UCSD-AML1 (cell line): ENCODE measurements around the gene ZDHHC11B.
"Not testable (repeated sequence)": the region's sequence is repeated elsewhere in the genome, so short reads cannot be mapped to it uniquely, and the experiment has no call there.

Experiments used
- DNase-seq: peaks from one replicate; lab custom pipeline; 2025; ENCODE audit not compliant: unreplicated experiment; lab: John Stamatoyannopoulos, UW

Gene ZDHHC11B

GRCh38 chr5:754143-754632 is 30.3 kb downstream of the ZDHHC11B start:
- not testable (repeated sequence) for DNase-seq

GRCh38 chr5:753567-754142 is 30.9 kb downstream of the ZDHHC11B start:
- not testable (repeated sequence) for DNase-seq

- DNase-seq = not testable (repeated sequence)
Measured at GRCh38 chr5:752532-753115, 31.9 kb downstream of the ZDHHC11B start.

- DNase-seq = not testable (repeated sequence)
Measured at GRCh38 chr5:751992-752391, 32.5 kb downstream of the ZDHHC11B start.

GRCh38 chr5:751496-751895 is 33.0 kb downstream of the ZDHHC11B start:
- DNase-seq = no peak

- not testable (repeated sequence) for DNase-seq
Measured at GRCh38 chr5:750226-750625, 34.3 kb downstream of the ZDHHC11B start.

- no peak for DNase-seq
Measured at GRCh38 chr5:749101-749670, 35.3 kb downstream of the ZDHHC11B start.

GRCh38 chr5:748011-748980 is 36.2 kb downstream of the ZDHHC11B start:
- DNase-seq = not testable (repeated sequence)

GRCh38 chr5:747303-747844 is 37.2 kb downstream of the ZDHHC11B start:
- DNase-seq = not testable (repeated sequence)

- DNase-seq = no peak
Measured at GRCh38 chr5:746258-746761, 38.2 kb downstream of the ZDHHC11B start.

GRCh38 chr5:745272-746142 is 39.0 kb downstream of the ZDHHC11B start:
- not testable (repeated sequence) for DNase-seq

GRCh38 chr5:743696-744404 is 40.7 kb downstream of the ZDHHC11B start:
- not testable (repeated sequence) for DNase-seq

- not testable (repeated sequence) for DNase-seq
Measured at GRCh38 chr5:742276-742675, 42.3 kb downstream of the ZDHHC11B start.

GRCh38 chr5:734145-734544 is 50.4 kb downstream of the ZDHHC11B start:
- not testable (repeated sequence) for DNase-seq

- not testable (repeated sequence) for DNase-seq
Measured at GRCh38 chr5:732754-733454, 51.6 kb downstream of the ZDHHC11B start.

GRCh38 chr5:729225-729624 is 55.3 kb downstream of the ZDHHC11B start:
- DNase-seq = not testable (repeated sequence)

- not testable (repeated sequence) for DNase-seq
Measured at GRCh38 chr5:727087-727486, 57.4 kb downstream of the ZDHHC11B start.

GRCh38 chr5:723865-724264 is 60.7 kb downstream of the ZDHHC11B start:
- DNase-seq = not testable (repeated sequence)
